Middle frontal gyrus (tissue), 1 donor: ENCODE results near the gene ZBTB48.

ENCODE experiments used
- DNase-seq: peaks from one replicate; pipeline ENCODE4 v3.0.0-alpha.2; 2015; ENCODE audit warnings: low spot score; ENCODE audit errors: extremely low spot score

ZBTB48 gene

DNA sequence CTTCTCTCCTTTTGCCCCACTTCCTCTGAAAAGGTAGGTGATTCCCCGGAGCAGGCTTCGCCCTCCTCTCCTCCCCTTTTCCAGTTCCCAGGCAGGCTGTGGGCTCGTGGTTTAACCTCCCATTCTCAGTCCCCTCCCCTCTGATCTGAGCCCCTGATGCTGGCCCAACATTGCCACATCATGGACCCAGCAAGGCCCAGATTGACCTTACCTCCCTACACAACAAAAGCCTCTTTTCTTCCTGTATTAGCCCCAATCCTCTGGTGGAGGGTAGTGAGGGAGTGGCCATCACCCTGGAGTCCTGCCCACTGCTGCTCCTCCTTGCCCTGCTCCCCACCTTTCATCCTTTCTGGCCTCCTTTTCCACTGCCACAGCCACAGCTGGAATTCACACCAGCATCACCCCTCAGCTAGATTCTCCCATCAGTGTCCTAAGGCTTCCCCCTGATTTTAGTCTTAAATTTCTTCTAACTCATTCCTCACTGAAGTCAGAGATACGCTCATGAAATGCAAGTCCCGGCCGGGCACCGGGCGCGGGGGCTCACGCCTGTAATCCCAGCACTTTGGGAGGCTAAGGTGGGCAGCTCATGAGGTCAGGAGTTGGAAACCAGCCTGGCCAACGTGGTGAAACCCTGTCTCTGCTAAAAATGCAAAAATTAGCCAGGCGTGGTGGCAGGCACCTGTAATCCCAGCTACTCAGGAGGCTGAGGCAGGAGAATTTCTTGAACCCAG is 7.0 kb upstream of the ZBTB48 start:
- DNase-seq, result no peak

DNA sequence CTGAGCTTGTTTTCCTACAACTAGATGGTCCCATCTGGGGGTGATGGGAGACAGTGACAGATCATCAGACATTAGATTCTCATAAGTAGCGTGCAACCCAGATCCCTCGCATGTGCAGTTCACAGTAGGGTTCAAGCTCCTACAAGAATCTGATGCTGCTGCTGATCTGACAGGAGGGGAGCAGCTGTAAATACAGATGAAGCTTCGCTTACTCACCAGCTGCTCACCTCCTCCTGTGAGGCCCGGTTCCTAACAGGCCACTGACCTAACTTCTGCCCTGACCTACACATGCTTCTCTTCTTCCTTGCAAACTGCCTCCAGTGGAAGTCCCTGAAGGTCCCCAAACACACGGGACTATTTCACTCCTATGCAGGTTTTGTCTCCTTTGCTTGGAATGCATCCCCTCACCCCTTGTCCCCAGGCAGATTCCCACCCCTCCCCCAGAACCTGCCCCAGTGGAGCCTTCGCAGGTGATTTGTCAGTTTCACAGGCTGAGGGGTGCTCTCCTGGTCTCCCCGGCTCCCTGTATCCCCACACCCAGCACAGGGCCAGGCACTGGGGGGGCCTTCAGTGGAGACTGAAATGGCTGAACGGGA is 5.7 kb upstream of the ZBTB48 start:
- no peak for DNase-seq

DNA sequence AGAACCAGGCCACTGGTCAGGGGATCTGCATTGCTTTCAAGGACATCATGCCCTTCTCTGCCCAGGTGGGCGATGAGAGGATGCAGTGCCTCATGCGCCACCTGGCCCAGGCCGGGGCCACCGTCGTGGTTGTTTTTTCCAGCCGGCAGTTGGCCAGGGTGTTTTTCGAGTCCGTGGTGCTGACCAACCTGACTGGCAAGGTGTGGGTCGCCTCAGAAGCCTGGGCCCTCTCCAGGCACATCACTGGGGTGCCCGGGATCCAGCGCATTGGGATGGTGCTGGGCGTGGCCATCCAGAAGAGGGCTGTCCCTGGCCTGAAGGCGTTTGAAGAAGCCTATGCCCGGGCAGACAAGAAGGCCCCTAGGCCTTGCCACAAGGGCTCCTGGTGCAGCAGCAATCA is 5.0 kb upstream of the ZBTB48 start:
- no peak for DNase-seq

DNA sequence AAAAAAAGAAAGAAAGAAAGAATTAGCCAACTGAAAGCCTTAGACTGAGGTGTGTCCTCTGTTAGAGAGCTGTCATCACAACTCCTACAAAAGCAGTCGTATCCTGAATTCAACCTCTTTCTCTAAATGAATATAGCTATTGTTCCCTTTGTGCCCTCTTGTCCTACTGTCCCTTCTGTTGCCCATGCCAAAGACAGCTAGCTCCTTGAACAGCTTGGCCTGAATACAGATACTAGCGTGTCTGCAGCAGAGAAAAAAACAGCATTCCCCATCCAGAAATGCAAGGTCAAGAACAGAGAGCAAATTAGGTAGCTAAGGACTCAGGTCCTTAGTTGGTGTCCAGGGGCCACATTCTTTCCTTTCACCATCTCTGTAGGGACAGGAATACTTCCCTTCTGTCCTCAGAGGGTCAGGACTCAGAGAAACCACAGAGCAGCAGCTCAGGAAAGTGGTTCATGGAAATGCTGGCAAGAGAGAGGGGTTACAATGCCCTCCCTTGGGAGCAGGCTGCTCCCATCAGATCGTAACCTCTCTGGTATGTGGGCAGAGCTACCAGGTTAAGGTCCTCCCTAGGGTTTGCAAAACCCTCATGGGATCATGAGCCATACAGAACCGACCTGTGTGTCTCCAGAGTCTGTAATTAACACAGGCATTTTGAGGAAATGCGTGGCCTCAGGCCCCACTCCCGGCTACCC is 1.8 kb upstream of the ZBTB48 start:
- DNase-seq, result no peak

DNA sequence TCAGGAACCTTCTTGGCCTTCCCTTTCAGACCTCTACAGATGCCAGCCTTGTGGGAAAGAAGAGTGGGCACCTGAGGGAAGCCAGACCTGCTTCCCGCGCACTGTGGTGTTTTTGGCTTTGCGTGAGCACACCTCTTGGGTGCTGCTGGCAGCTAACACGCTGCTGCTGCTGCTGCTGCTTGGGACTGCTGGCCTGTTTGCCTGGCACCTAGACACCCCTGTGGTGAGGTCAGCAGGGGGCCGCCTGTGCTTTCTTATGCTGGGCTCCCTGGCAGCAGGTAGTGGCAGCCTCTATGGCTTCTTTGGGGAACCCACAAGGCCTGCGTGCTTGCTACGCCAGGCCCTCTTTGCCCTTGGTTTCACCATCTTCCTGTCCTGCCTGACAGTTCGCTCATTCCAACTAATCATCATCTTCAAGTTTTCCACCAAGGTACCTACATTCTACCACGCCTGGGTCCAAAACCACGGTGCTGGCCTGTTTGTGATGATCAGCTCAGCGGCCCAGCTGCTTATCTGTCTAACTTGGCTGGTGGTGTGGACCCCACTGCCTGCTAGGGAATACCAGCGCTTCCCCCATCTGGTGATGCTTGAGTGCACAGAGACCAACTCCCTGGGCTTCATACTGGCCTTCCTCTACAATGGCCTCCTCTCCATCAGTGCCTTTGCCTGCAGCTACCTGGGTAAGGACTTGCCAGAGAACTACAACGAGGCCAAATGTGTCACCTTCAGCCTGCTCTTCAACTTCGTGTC is 995 bp upstream of the ZBTB48 start:
- DNase-seq, result no peak

DNA sequence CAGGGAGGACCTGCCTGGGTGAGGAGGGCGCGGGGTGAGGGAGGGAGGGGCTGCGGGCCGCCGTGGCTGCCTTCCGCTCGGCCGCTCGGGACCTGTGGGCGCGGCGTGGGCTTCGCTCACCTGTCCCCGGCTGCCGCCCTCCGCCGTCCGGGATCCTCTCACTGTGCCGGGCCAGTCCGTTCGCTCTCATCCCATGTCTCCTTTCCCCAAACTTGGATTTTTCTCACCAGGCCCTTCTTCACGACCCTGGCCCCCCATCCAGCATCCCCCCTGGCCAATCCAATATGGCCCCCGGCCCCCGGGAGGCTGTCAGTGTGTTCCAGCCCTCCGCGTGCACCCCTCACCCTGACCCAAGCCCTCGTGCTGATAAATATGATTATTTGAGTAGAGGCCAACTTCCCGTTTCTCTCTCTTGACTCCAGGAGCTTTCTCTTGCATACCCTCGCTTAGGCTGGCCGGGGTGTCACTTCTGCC is 362 bp downstream of the ZBTB48 start:
- no peak for DNase-seq

DNA sequence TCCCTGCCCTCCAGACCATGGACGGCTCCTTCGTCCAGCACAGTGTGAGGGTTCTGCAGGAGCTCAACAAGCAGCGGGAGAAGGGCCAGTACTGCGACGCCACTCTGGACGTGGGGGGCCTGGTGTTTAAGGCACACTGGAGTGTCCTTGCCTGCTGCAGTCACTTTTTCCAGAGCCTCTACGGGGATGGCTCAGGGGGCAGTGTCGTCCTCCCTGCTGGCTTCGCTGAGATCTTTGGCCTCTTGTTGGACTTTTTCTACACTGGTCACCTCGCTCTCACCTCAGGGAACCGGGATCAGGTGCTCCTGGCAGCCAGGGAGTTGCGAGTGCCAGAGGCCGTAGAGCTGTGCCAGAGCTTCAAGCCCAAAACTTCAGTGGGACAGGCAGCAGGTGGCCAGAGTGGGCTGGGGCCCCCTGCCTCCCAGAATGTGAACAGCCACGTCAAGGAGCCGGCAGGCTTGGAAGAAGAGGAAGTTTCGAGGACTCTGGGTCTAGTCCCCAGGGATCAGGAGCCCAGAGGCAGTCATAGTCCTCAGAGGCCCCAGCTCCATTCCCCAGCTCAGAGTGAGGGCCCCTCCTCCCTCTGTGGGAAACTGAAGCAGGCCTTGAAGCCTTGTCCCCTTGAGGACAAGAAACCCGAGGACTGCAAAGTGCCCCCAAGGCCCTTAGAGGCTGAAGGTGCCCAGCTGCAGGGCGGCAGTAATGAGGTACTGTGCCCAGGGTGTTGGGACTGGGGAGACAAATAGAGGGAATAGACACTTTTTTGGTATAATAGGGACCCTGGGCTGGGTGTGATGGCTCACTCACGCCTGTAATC is 1.0 kb downstream of the ZBTB48 start:
- no peak for DNase-seq

DNA sequence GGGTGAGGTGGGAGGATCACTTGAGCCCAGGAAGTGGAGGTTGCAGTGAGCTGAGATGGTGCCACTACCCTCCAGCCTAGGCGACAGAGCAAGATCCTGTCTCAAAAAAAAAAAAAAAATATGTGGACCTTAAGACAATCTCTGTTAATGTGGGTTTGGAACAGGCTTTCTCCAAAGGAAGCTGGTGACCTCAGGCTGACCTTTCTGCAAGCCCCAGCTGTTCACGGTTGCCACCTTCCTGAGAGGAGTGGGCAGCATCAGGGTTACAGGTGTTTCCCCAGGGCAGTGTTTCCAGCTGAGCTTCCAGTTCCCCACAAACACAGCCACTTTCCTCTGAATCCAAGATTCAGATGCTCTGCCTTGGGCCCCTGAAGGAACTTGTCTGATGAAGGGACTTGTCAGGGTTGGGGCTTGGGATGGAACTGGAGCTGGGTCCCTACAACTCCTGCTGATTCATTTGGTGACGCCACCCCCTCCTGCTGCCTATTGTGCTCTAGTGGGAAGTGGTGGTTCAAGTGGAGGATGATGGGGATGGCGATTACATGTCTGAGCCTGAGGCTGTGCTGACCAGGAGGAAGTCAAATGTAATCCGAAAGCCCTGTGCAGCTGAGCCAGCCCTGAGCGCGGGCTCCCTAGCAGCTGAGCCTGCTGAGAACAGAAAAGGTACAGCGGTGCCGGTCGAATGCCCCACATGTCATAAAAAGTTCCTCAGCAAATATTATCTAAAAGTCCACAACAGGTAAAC is 1.9 kb downstream of the ZBTB48 start:
- DNase-seq, result no peak

DNA sequence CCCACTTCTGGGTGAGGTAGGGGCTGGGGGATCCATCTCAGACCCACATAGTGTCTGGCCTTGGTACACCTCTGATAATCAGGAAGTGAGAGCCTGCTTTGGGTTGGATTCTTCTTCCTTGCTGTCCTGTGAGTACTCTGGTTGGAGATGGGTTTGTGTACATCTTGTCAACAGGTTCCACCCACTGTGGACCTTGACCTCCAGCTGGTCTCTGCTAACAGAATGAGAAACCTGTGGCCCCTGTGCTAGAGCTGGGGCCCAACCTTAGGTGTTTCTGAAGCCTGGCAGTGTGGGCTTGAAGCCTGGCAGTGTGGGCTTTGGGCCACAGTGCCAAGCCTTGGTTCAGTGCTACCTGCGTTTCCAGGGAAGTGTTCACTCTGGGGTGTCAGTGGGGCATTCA is 2.6 kb downstream of the ZBTB48 start:
- DNase-seq, result no peak

DNA sequence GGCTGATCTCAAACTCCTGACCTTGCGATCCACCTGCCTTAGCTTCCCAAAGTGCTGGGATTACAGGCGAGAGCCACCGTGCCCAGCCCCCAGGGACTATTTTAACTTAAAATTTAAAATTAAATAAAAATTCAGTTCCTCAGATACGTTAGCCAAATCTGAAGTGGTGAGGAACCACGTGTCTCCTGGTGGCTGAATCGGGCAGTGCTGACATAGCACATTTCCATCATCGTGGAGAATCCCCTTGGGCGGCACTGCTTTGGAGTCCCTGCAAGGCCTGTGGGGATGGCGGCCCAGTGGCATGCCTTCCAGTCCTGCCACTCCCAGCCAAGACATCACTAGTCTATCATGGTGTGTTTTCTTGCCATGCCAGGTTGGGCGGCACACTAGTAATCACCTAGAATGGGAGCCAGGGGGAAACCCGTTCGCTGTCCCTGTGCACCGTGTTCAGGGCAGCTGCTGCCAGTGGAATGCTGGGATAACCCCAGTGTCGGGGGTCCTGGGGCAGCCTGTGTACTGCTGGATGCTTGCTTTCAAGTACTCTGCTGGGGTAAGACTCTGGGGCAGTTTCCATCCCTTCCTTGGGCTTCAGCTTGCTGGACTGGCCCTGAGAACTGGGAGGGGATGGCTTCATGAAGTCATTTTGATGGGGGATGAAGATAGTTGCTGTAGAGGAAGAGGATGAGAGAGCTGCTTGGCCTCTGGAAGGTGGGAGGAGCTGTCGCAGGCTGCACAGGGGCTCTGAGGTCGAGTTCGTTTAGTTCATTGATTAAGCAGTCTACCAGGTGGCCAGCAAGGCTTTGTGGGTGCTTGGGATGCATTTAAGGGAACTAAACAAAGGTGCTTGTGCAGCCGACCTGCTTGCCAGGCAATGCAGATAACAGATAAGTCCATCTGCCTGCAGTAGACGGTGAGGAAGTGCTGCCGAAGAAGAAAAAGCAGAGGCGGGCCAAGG is 4.6 kb downstream of the ZBTB48 start:
- no peak for DNase-seq

DNA sequence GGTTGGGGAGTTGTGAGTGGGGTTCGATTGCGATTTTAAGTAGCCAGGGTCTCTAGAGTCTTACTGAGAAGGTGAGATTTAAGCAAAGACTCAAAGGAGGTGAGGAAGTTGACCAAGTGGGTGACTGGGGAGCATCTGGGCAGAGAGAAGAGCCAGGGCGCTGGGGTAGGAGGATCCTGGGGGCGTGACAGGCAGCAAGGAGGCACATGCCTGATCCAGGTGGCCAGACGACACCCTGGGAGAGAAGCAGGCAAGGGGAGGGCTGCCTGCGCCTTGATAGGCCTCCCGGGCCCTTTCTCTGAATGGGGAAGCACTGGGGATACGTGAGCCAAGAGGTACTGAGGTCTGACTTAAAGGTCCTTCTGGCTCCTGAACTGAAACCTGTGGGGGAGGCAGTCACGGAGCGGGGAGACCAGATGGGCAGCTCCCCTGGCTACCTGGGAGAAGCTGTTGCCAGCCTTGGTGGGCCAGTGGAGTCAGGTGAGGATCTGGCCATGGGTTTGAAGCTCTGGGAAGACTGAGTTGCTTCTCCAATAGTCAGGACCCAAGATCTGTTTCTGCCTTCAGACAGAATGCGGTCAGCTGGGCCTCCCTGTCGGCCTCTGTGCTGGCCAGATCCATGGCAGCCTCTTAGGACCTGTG is 5.4 kb downstream of the ZBTB48 start:
- no peak for DNase-seq

DNA sequence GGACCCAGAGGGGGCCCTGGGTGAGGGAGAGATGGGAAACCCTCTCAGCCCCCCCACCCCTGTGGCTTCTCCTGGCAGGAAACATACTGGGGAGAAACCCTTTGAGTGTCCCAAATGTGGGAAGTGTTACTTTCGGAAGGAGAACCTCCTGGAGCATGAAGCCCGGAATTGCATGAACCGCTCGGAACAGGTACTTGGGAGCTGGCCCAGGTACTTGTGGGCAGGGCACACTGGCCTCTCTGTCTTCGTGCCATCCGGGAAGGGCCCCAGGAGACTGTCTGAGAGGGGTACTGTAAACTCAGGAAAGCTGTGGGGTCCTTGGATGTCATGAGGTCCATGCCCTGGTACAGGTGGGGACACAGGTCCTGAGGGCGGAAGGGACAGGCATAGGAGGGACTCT is 6.0 kb downstream of the ZBTB48 start:
- no peak for DNase-seq

DNA sequence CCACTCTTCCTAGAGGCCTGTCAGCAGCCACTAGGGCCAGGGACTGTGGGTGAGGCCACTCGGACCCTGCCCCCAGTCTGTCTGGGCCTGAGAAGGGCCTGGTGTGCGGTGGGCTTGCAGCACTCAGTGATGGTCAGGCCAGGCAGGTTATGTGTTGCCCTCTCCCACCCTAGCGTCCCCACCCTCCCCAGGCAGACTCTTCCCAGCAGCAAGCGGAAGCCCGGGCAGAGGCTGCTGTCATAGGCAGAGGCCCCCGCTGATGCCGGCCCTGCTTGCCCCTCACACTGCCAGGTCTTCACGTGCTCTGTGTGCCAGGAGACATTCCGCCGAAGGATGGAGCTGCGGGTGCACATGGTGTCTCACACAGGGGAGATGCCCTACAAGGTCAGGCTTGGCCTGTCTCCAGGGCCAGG is 6.6 kb downstream of the ZBTB48 start:
- DNase-seq, result no peak

DNA sequence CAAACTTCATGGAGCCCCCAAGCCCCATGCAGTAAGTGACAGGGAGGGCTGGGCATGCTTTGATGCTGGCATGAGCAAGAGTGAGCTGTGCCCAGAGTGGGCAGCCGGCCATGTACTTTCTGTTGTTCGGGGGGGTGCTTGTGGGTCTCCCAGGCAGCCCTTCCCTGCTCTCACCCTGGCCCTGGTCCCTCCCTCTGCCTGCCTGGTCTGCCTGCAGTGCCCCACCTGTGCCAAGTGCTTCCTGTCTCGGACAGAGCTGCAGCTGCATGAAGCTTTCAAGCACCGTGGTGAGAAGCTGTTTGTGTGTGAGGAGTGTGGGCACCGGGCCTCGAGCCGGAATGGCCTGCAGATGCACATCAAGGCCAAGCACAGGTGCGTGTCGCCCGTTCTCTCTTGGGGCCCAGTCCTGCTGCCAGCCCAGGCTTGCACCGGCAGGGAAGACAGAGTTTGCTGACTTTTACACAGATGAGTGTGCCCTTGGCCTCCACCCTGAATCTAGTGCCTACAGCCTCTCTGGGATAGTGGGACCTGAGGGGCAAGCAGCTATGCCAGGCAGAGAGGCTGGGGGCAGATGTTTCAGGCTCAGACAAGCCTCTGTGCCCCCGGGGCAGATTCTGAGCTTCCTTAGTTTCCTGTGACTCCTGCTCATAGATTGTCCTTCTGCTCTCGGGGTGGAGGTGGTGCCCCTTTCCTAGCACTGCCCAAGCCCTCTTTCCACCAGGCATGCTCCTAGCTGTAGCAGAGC is 7.6 kb downstream of the ZBTB48 start:
- no peak for DNase-seq

DNA sequence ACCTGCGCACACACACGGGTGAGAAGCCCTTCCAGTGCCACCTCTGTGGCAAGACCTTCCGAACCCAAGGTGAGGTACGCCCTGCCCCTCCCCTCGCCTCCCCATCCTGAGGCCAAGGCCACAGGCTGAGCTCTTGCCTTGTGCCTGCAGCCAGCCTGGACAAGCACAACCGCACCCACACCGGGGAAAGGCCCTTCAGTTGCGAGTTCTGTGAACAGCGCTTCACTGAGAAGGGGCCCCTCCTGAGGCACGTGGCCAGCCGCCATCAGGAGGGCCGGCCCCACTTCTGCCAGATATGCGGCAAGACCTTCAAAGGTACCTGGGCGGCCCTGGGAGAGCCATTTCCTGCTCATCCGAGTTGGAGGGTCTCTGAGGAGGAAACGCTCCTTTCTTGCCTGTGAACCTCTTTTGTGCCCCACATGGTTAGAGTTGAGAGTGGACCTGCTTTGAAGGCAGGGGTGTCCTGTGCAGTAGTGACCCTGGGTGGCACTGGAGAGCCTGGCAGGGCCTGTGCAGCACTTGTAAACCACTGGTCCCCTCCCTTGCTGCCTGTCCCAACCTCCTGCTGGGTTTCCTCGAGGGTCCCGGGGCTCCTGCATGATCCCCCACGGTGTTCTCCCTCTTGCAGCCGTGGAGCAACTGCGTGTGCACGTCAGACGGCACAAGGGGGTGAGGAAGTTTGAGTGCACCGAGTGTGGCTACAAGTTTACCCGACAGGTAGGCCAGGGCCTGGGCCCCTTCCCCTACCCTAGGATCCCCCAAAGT is 8.5 kb downstream of the ZBTB48 start:
- DNase-seq, result no peak

DNA sequence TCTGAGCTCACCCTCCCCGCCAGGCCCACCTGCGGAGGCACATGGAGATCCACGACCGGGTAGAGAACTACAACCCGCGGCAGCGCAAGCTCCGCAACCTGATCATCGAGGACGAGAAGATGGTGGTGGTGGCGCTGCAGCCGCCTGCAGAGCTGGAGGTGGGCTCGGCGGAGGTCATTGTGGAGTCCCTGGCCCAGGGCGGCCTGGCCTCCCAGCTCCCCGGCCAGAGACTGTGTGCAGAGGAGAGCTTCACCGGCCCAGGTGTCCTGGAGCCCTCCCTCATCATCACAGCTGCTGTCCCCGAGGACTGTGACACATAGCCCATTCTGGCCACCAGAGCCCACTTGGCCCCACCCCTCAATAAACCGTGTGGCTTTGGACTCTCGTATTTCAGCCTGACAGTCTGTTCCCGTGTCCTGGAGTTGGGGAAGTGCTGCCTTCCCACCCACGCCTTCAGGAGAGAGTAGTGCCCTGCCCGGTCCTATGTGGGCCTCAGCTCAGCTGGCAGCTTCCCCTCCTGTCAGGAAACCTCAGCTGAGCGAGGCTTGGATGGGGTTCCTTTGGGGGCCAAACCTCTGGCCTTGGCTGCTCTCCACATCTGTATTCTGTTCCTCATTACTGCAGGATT is 9.2 kb downstream of the ZBTB48 start:
- no peak for DNase-seq

DNA sequence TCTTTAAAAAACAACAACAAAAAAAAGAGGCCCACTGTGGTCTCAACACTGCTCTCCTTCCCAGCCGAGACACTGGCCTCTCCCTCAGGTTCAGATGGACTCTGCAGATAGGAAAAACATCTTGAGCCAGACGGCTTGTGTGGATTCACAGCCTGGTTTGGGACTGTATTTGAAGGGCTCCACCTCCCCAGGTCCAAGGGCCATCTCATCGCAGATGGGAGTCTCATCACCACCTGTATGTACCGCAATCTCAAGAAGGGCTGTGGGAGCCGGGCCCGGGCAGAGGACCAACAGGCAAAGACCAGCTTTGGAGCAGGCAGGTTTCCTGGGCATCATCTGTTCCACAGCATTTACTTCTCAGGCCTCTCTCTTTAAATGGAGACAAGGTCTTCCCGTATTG is 10.3 kb downstream of the ZBTB48 start:
- DNase-seq, result no peak
